ENCODE results near the gene BAD.

DNA sequence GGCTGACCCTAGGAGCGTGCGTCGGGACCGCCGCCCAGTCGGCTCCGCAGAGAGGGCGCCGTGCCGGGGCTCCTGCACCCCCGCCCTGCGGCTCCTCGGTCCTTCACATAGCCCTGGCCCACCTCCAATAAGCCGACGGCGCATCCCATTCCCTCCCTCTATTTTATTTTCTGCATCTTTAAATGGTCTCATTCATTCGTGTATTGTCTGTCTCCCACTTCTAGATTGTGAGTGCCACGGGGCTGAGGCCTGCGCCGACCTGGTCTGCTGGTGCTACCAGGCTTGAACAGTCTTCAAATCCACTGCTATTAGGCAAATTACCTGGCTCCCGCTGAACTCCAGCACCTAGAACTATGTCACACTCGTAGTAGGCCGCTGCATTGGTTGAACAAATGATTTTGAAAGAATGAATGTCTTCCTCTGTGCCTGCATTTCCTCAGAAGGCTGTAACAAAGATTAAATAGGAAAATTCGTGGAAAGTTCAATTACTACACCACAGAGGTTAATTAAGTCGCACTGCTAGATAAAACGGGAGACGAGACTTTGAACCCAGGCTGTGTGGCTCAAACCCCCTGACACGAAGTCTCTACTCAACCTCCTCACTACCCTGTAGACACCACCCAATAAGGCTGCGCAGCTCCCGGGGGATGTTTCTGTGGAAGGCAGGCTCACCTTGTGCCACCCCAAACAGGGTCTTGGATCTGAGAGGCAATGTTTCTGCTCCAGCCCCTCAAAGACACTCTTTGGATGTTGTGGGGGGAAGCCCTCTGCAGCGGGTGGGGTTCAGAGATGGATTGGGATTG lies 36.5 kb downstream of the BAD start:
- TF ChIP-seq, protein P1, sequence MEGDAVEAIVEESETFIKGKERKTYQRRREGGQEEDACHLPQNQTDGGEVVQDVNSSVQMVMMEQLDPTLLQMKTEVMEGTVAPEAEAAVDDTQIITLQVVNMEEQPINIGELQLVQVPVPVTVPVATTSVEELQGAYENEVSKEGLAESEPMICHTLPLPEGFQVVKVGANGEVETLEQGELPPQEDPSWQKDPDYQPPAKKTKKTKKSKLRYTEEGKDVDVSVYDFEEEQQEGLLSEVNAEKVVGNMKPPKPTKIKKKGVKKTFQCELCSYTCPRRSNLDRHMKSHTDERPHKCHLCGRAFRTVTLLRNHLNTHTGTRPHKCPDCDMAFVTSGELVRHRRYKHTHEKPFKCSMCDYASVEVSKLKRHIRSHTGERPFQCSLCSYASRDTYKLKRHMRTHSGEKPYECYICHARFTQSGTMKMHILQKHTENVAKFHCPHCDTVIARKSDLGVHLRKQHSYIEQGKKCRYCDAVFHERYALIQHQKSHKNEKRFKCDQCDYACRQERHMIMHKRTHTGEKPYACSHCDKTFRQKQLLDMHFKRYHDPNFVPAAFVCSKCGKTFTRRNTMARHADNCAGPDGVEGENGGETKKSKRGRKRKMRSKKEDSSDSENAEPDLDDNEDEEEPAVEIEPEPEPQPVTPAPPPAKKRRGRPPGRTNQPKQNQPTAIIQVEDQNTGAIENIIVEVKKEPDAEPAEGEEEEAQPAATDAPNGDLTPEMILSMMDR (IDR thresholded peaks at IDR 0.05), result no peak
- TF ChIP-seq EZH2 (IDR thresholded peaks at IDR 0.05; ENCODE audit: borderline replicate concordance, insufficient read depth, low read depth, low read length, poor library complexity, severe bottlenecking), result no peak

Measured in B cell (primary cell).